ENCODE results near the gene GPR84.

GRCh38 chr12:54401119-54401518 lies 36.8 kb upstream of the GPR84 start:
- TF ChIP-seq GATA2 (IDR thresholded peaks at IDR 0.05; ENCODE audit: low read depth, low read length) (no peak), GATA3 (IDR thresholded peaks at IDR 0.05; ENCODE audit: low read depth, low read length) (no peak)

All from SH-SY5Y (cell line).